A673 (cell line): ENCODE results near the gene CAVIN4.

ENCODE experiments used
- CTCF ChIP-seq: fragments of 300-800, 200-600 bp; sonication (generic); conservative IDR thresholded peaks from 2 replicates; pipeline ENCODE4 v1.5.1; 2017; ENCODE audit warnings: low read depth, mild to moderate bottlenecking, antibody characterized with exemption, low read length, moderate library complexity, mixed read lengths
- EZH2 ChIP-seq: fragments of 200-600 bp; sonication (generic); IDR thresholded peaks from 2 replicates; pipeline ENCODE4 v1.6.1; 2017; ENCODE audit warnings: borderline replicate concordance, low read depth, mild to moderate bottlenecking, mixed read lengths, antibody characterized with exemption, low read length; ENCODE audit not compliant: poor library complexity, severe bottlenecking

DNA sequence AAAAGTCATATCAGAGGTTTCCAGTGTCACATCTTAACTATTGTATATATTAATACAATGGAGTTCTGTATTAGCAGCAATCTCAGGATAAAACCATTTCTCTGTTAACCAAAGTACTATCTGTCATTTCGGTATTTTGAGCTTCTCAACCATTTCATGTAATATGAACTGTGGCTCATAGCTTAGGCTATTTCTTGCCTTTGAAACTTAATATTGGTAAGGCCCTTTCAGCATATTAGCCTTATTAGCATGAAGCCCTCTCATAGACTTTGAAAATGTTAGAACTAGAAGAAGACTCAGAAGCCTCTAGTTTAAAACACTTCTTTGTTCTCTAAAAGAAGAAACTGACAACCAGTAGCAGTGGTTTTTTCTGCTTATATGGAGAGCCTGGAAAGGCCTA, 731 bp downstream of the CAVIN4 start:
- no peak for TF ChIP-seq CTCF
- no peak for TF ChIP-seq EZH2
